Fibroblast of pulmonary artery (primary cell): ENCODE measurements around the gene FXYD7.
A peak's percentile ranks its signal among the peaks of the same experiment; 100 is the strongest.

Experiments used
- DNase-seq: peaks from one replicate; pipeline ENCODE4 v3.0.0-alpha.2; 2010; ENCODE audit warnings: low read depth
- H3K4me3 ChIP-seq: replicated peaks from 2 replicates; pipeline ENCODE4 v1.5.1; 2011; ENCODE audit warnings: low read depth, mild to moderate bottlenecking, control low read depth, low read length, moderate library complexity
- CTCF ChIP-seq: IDR thresholded peaks from 2 replicates; pipeline ENCODE4 v1.5.1; 2011; ENCODE audit warnings: mild to moderate bottlenecking, control low read depth, low read length, inconsistent platforms; ENCODE audit errors: missing control alignments

Gene FXYD7

GRCh38 chr19:35135389-35135909 lies 7.6 kb upstream of the FXYD7 start:
- H3K4me3 ChIP-seq = no peak overlapping the region
- peak; percentile 69 for DNase-seq
- TF ChIP-seq CTCF = peak; percentile 80

- TF ChIP-seq CTCF = no peak
- H3K4me3 ChIP-seq = no peak overlapping the region
- DNase-seq = no peak
Observed at GRCh38 chr19:35136231-35136630, 6.8 kb upstream of the FXYD7 start.

- no peak overlapping the region for H3K4me3 ChIP-seq
- no peak for DNase-seq
- no peak for TF ChIP-seq CTCF
Observed at GRCh38 chr19:35136977-35137702, 5.9 kb upstream of the FXYD7 start.

GRCh38 chr19:35138305-35138892 lies 4.7 kb upstream of the FXYD7 start, which contains the start of gene FXYD1:
TSS of gene FXYD1 (plus strand) at chr19:35138824. CDS start at chr19:35140080, 1,256 bp downstream.
- DNase-seq = no peak
- H3K4me3 ChIP-seq = no peak within 1 kb of the TSS
- no peak for TF ChIP-seq CTCF

GRCh38 chr19:35140207-35140961 lies 2.7 kb upstream of the FXYD7 start:
- no peak overlapping the region for H3K4me3 ChIP-seq

More at GRCh38 chr19:35140207-35140961, 2.7 kb upstream of the FXYD7 start:
- DNase-seq = no peak
- no peak for TF ChIP-seq CTCF
